H1 (cell line): ENCODE measurements around the gene HAPLN3. TPM values are rescaled to one million over a fixed set of nuclear protein-coding genes. Genes with fewer than 3 reads are reported as not detected.

Source experiments
- CTCF ChIA-PET: fragments of 300-600 bp; sonication (Branson Sonifier 250); formaldehyde crosslinking; loops from one replicate; lab custom pipeline; 2021; ENCODE audit not compliant: partially characterized antibody; lab: Charles Lee
- POLR2A ChIA-PET: fragments of 300-600 bp; sonication (Branson Sonifier 250); formaldehyde crosslinking; loops from one replicate; lab custom pipeline; 2021; ENCODE audit warnings: inconsistent platforms; ENCODE audit not compliant: partially characterized antibody; lab: Charles Lee
- DNase-seq, 2 experiments: peaks; one replicate each; pipeline versions ENCODE4 v3.0.0 to v3.0.0-alpha.2; 2010 to 2022; ENCODE audit warnings: low spot score in 2 of 2, low read depth in 1 of 2, mixed read lengths in 1 of 2
- FAIRE-seq: peaks from 2 replicates; lab custom pipeline; 2011; peaks lifted over from hg19 to GRCh38; lab: Jason Lieb, UNC
- H2AFZ ChIP-seq: 2 replicates; pipeline ENCODE4 v1.8.1; 2012; ENCODE audit warnings: low read length, inconsistent platforms
- H2AK5ac ChIP-seq: 2 replicates; pipeline ENCODE4 v1.6.1; 2013; ENCODE audit warnings: low read depth, low read length
- H2BK120ac ChIP-seq: replicated peaks from 2 replicates; pipeline ENCODE3; 2013; ENCODE audit warnings: low read depth, low read length, inconsistent platforms
- H2BK12ac ChIP-seq: 2 replicates; pipeline ENCODE4 v1.6.1; 2013; ENCODE audit warnings: low read depth, low read length
- H2BK15ac ChIP-seq: 2 replicates; pipeline ENCODE4 v1.6.1; 2013; ENCODE audit warnings: low read length
- H2BK20ac ChIP-seq: 2 replicates; pipeline ENCODE4 v1.6.1; 2013; ENCODE audit warnings: low read length
- H2BK5ac ChIP-seq: 2 replicates; pipeline ENCODE4 v1.6.1; 2013; ENCODE audit warnings: low read depth, low read length
- H3K14ac ChIP-seq: 2 replicates; pipeline ENCODE4 v1.6.1; 2013; ENCODE audit warnings: inconsistent platforms; ENCODE audit not compliant: insufficient read length
- H3K18ac ChIP-seq: 2 replicates; pipeline ENCODE4 v1.6.1; 2013; ENCODE audit warnings: low read length; ENCODE audit errors: extremely low read depth
- H3K23ac ChIP-seq: 2 replicates; pipeline ENCODE4 v1.6.1; 2013; ENCODE audit warnings: inconsistent platforms; ENCODE audit not compliant: insufficient read length
- H3K23me2 ChIP-seq: 2 replicates; pipeline ENCODE4 v1.6.1; 2013; ENCODE audit warnings: low read depth, low read length
- H3K27ac ChIP-seq: 2 replicates; pipeline ENCODE4 v1.6.1; 2011; ENCODE audit warnings: low read depth, low read length, inconsistent platforms
- H3K27me3 ChIP-seq, 4 experiments: replicated peaks in 1 of 4; 1 replicate in 1 of 4; 2 replicates in 3 of 4; pipeline versions ENCODE4 v1.6.1 to v1.8.1; 2011 to 2013; ENCODE audit warnings: low read length in 3 of 4, mild to moderate bottlenecking in 3 of 4, inconsistent platforms in 2 of 4, mixed read lengths in 2 of 4, moderate library complexity in 1 of 4; ENCODE audit not compliant: control insufficient read depth in 3 of 4, insufficient read depth in 3 of 4; ENCODE audit errors: extremely low read depth in 1 of 4
- H3K36me3 ChIP-seq, 4 experiments: 2 replicates each; pipeline versions ENCODE4 v1.6.1 to v1.8.1; 2011 to 2013; ENCODE audit warnings: mild to moderate bottlenecking in 4 of 4, low read length in 3 of 4, moderate library complexity in 2 of 4, control low read depth in 1 of 4, inconsistent platforms in 1 of 4; ENCODE audit not compliant: insufficient read depth in 4 of 4, control insufficient read depth in 2 of 4
- H3K4ac ChIP-seq: replicated peaks from 2 replicates; pipeline ENCODE3; 2013; ENCODE audit warnings: low read length, low read depth, mixed read lengths, inconsistent platforms; ENCODE audit not compliant: insufficient read length
- H3K4me1 ChIP-seq, 4 experiments: replicated peaks in 1 of 4; 1 replicate in 1 of 4; 2 replicates in 3 of 4; pipeline versions ENCODE4 v1.6.1 to v1.8.1; 2011 to 2013; ENCODE audit warnings: low read length in 3 of 4, inconsistent platforms in 2 of 4, mixed read lengths in 1 of 4; ENCODE audit not compliant: insufficient read depth in 4 of 4, control insufficient read depth in 3 of 4
- H3K4me2 ChIP-seq, 2 experiments: 2 replicates each; pipeline versions ENCODE4 v1.6.1 to v1.8.1; 2011 to 2013; ENCODE audit warnings: low read depth in 2 of 2, low read length in 2 of 2, control low read depth in 1 of 2, inconsistent platforms in 1 of 2, mild to moderate bottlenecking in 1 of 2; ENCODE audit not compliant: insufficient read depth in 1 of 2
- H3K4me3 ChIP-seq, 4 experiments: fragments of 200-600, 300-600 bp in 1 of 4; sonication (generic), shearing (Covaris generic), sonication (Bioruptor Twin) in 1 of 4; 2 replicates each; pipeline versions ENCODE4 v1.5.1 to v1.8.1; 2011 to 2016; ENCODE audit warnings: low read length in 4 of 4, low read depth in 3 of 4, control low read depth in 2 of 4, inconsistent platforms in 2 of 4, mild to moderate bottlenecking in 2 of 4, mixed read lengths in 1 of 4, moderate library complexity in 1 of 4; ENCODE audit not compliant: insufficient read depth in 2 of 4; ENCODE audit errors: extremely low read depth in 1 of 4
- H3K56ac ChIP-seq: replicated peaks from 2 replicates; pipeline ENCODE3; 2013; ENCODE audit warnings: low read depth, mild to moderate bottlenecking, mixed read lengths, low read length, inconsistent platforms; ENCODE audit not compliant: insufficient read length
- H3K79me1 ChIP-seq: 2 replicates; pipeline ENCODE4 v1.6.1; 2013; ENCODE audit warnings: low read depth, low read length, control low read depth
- H3K79me2 ChIP-seq, 2 experiments: 2 replicates each; pipeline versions ENCODE4 v1.6.1 to v1.8.1; 2012 to 2013; ENCODE audit warnings: low read length in 2 of 2, mild to moderate bottlenecking in 2 of 2, inconsistent platforms in 1 of 2; ENCODE audit not compliant: insufficient read depth in 2 of 2, control insufficient read depth in 1 of 2
- H3K9ac ChIP-seq, 4 experiments: replicated peaks in 1 of 4; 1 replicate in 1 of 4; 2 replicates in 3 of 4; pipeline versions ENCODE4 v1.6.1 to v1.8.1; 2011 to 2013; ENCODE audit warnings: low read depth in 3 of 4, low read length in 3 of 4, control low read depth in 2 of 4, mild to moderate bottlenecking in 2 of 4, moderate library complexity in 2 of 4, inconsistent platforms in 1 of 4; ENCODE audit errors: extremely low read depth in 1 of 4
- H3K9me3 ChIP-seq, 2 experiments: 2 replicates each; pipeline versions ENCODE4 v1.6.1 to v1.8.1; 2012 to 2013; ENCODE audit warnings: mild to moderate bottlenecking in 2 of 2, moderate library complexity in 2 of 2, control low read depth in 1 of 2, inconsistent platforms in 1 of 2, low read depth in 1 of 2, low read length in 1 of 2, mixed read lengths in 1 of 2; ENCODE audit not compliant: insufficient read depth in 2 of 2
- H4K20me1 ChIP-seq, 2 experiments: replicated peaks in 1 of 2; 2 replicates each; pipeline versions ENCODE3 to v1.8.1; 2011 to 2013; ENCODE audit warnings: inconsistent platforms in 2 of 2, low read length in 2 of 2, mild to moderate bottlenecking in 1 of 2; ENCODE audit not compliant: insufficient read depth in 2 of 2, control insufficient read depth in 1 of 2
- H4K5ac ChIP-seq: 2 replicates; pipeline ENCODE4 v1.6.1; 2013; ENCODE audit warnings: low read length, low read depth, mixed read lengths, inconsistent platforms; ENCODE audit not compliant: insufficient read length
- H4K8ac ChIP-seq: 2 replicates; pipeline ENCODE4 v1.8.0; 2013; ENCODE audit warnings: mild to moderate bottlenecking, moderate library complexity, low read length, inconsistent platforms; ENCODE audit not compliant: insufficient read depth; ENCODE audit errors: extremely low read depth
- H4K91ac ChIP-seq: replicated peaks from 2 replicates; pipeline ENCODE3; 2013; ENCODE audit warnings: low read length, mixed read lengths, inconsistent platforms; ENCODE audit not compliant: insufficient read length
- BCL11A ChIP-seq, 2 experiments: IDR thresholded peaks; one replicate each; pipeline ENCODE4 v1.6.1; 2011; ENCODE audit warnings: low read depth in 2 of 2, low read length in 2 of 2, mild to moderate bottlenecking in 2 of 2
- BRCA1 ChIP-seq: IDR thresholded peaks from 2 replicates; pipeline ENCODE4 v1.6.1; 2012; ENCODE audit warnings: low read depth, low read length, improper control_type of control experiment
- JUN ChIP-seq: IDR thresholded peaks from 2 replicates; pipeline ENCODE4 v1.6.1; 2011; ENCODE audit warnings: low read depth, mild to moderate bottlenecking, improper control_type of control experiment, low read length
- NRF1 ChIP-seq: IDR thresholded peaks from 2 replicates; pipeline ENCODE4 v1.6.1; 2011; ENCODE audit warnings: mild to moderate bottlenecking, low read depth, low read length, improper control_type of control experiment
- TEAD4 ChIP-seq: IDR thresholded peaks from 2 replicates; pipeline ENCODE4 v1.6.1; 2012; ENCODE audit warnings: low read depth, low read length, inconsistent platforms, mixed read lengths
- WGBS, 2 experiments: shearing (Covaris generic) in 1 of 2; methylation state at CpG; one replicate each; pipeline versions ENCODE4 v1.1.6 to v1.1.7; 2013 to 2015; ENCODE audit warnings: low lambda C conversion rate in 2 of 2, mixed read lengths in 2 of 2, inconsistent platforms in 1 of 2, low coverage in 1 of 2, missing lambda C conversion rate in 1 of 2; ENCODE audit not compliant: insufficient replicate concordance in 2 of 2, insufficient coverage in 1 of 2, insufficient read length in 1 of 2; ENCODE audit errors: extremely low coverage in 1 of 2, missing lambda C conversion rate in 1 of 2; 5-methylcytosine and 5-hydroxymethylcytosine counted together
- polyA plus RNA-seq, 7 experiments: library from polyadenylated mRNA; depleted of rRNA in 3 of 7; stranded (reverse) in 5 of 7; unstranded in 2 of 7; fragments of >200 nt in 5 of 7; fragments of 200-250 nt in 2 of 7; gene quantifications; 1 replicate in 5 of 7; 2 replicates in 1 of 7; 4 replicates in 1 of 7; pipeline versions ENCODE4 v1.2.1 to v1.2.3, GENCODE V29; 2011 to 2013; ENCODE audit warnings: missing spikeins in 2 of 7, mixed read lengths in 2 of 7
- total RNA-seq: library from RNA; stranded (reverse); fragmentation: NEBNext Ultra II Directional; extraction: Animal tissue kit (Norgen Biotek cat#: 25700); gene quantifications from 2 replicates; pipeline ENCODE4 v1.2.1, GENCODE V29; 2021
- TF ChIP-seq, protein P1 (sequence below): IDR thresholded peaks from 2 replicates; pipeline ENCODE4 v1.6.1; 2012; ENCODE audit warnings: inconsistent platforms

Gene HAPLN3
- total and polyA plus RNA-seq, 2 of the 8 experiments (the other 6 are each of a cell fraction or from before 2014, with no cell fraction given) = 76.2 to 79.7 TPM

DNA sequence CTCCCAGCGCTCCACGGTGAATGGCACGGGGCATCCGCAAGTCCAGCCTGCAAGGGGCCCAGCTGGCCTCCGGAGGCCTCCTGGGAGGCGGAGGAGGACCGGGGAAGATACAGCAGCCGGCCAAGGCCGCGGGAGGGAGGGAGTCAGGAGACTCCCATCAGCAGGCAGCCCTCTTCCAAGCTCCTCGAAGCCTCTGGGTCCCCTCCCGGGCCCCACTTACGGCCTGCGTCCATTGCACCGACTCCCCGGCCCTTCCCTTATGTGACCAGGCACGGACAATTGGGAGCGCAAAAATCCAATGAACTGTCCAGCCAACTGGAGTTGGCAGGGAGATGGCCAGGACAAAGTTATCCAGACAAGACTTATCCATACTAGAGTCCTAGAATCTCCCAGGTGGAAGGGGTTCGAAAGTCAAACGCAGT, 17.2 kb upstream of the HAPLN3 start:
- Histone ChIP-seq H3K36me3 (peaks cover 26 to 45% (median 33%) of the 10 kb centered on the region in 4 experiments), H3K4ac (no peak overlapping the region), H3K23ac (no peak overlapping the region), H3K4me2 (peak overlapping the region; percentile 72 to 89), H2BK5ac (peak overlapping the region; percentile 0; the same call in 1 of the 2 replicates), H4K20me1 (peaks cover 34 to 35% of the 10 kb centered on the region in 2 experiments), H3K27ac (peak overlapping the region; percentile 22; the same call in 1 of the 2 replicates), H3K79me1 (peaks cover 22% of the 10 kb centered on the region), H4K8ac (peak overlapping the region; percentile 66), H4K5ac (peak overlapping the region; percentile 74), H2BK15ac (no peak overlapping the region), H3K18ac (peak overlapping the region; percentile 71; the same call in 1 of the 2 replicates), H2BK12ac (no peak overlapping the region), H2AK5ac (no peak overlapping the region), H3K4me1 (peaks cover 2 to 31% (median 26%) of the 10 kb centered on the region in 4 experiments), H3K27me3 (no peaks in the 10 kb centered on the region), H3K23me2 (peaks cover 9% of the 10 kb centered on the region; the same call in 1 of the 2 replicates), H3K56ac (peak overlapping the region; percentile 54), H3K79me2 (peaks cover 11 to 55% of the 10 kb centered on the region in 2 experiments), H3K9ac (peak overlapping the region; percentile 59 to 72 (median 65); a peak in 6 of 7 replicates), H2BK20ac (no peak overlapping the region), H3K9me3 (no peaks in the 10 kb centered on the region), H4K91ac (peak overlapping the region; percentile 66), H2AFZ (no peak overlapping the region), H3K4me3 (peak overlapping the region; percentile 74 to 90 (median 84)), H3K14ac (no peak overlapping the region), H2BK120ac (peak overlapping the region; percentile 56)
- TF ChIP-seq BCL11A (IDR thresholded peaks at IDR 0.05; ENCODE audit: low read depth in 2 of 2, low read length in 2 of 2) (no peak), NRF1 (no peak), BRCA1 (no peak), JUN (no peak), TEAD4 (no peak)
- TF ChIP-seq, protein P1, sequence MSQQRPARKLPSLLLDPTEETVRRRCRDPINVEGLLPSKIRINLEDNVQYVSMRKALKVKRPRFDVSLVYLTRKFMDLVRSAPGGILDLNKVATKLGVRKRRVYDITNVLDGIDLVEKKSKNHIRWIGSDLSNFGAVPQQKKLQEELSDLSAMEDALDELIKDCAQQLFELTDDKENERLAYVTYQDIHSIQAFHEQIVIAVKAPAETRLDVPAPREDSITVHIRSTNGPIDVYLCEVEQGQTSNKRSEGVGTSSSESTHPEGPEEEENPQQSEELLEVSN = no peak
- 1% methylated on average over 19 of the region's 20 CpGs; no CpG with 5 or more reads in 1 of the 2 experiments for WGBS, 2 experiments
- POLR2A ChIA-PET = interaction anchor here (0.7 to 27.2 kb wide), 13 partner anchors 8 to 225 kb away, joined by 3 to 607 read pairs (median 6); partner anchors contain the start of gene HAPLN3
- CTCF ChIA-PET = interaction anchor here (0.8 to 6.3 kb wide), 13 partner anchors 8 to 150 kb away, joined by 3 to 30 read pairs (median 6); partner anchors contain the start of gene HAPLN3
- no peak for DNase-seq
- FAIRE-seq = no peak
